HEK293T (cell line): ENCODE results near the gene ZNF512.

Source experiments
- ELF4 ChIP-seq: fragments of 450-650 bp; IDR thresholded peaks from 2 replicates; pipeline ENCODE4 v1.6.1; 2017; ENCODE audit warnings: antibody characterized with exemption
- FOXA1 ChIP-seq: fragments of 450-650 bp; IDR thresholded peaks from 2 replicates; pipeline ENCODE4 v1.6.1; 2016; ENCODE audit warnings: mild to moderate bottlenecking
- FOXM1 ChIP-seq: fragments of 450-650 bp; IDR thresholded peaks from 2 replicates; pipeline ENCODE4 v1.6.1; 2017; ENCODE audit warnings: mild to moderate bottlenecking, borderline replicate concordance
- SP1 ChIP-seq: fragments of 450-650 bp; IDR thresholded peaks from 2 replicates; pipeline ENCODE4 v1.6.1; 2017
- SUZ12 ChIP-seq: fragments of 450-650 bp; IDR thresholded peaks from 2 replicates; pipeline ENCODE4 v1.6.1; 2016; ENCODE audit warnings: mild to moderate bottlenecking
- TF ChIP-seq, protein P1 (sequence below): fragments of 450-650 bp; IDR thresholded peaks from 2 replicates; pipeline ENCODE4 v1.6.1; 2016

DNA sequence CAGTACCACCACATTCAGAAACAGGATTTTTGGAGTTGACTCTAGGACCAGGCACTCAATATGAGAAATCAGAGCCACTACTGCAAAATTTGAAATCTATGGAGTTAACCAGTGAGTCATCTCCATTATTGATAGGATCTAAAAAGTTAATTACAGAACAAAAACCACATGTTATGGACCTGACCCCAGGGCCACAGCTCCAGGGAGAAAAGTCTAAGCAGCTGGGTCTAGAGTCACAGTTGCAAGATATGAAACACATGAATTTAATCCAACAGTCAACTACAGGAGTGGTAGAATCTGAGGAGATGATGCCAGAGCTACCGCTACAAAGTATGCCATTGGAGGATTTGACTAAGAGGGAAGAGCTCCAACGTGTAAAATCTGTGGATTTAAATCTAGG lies 13.4 kb upstream of the ZNF512 start:
- TF ChIP-seq ELF4 (no peak), FOXA1 (no peak), SUZ12 (no peak), FOXM1 (no peak), SP1 (no peak)
- TF ChIP-seq, protein P1, sequence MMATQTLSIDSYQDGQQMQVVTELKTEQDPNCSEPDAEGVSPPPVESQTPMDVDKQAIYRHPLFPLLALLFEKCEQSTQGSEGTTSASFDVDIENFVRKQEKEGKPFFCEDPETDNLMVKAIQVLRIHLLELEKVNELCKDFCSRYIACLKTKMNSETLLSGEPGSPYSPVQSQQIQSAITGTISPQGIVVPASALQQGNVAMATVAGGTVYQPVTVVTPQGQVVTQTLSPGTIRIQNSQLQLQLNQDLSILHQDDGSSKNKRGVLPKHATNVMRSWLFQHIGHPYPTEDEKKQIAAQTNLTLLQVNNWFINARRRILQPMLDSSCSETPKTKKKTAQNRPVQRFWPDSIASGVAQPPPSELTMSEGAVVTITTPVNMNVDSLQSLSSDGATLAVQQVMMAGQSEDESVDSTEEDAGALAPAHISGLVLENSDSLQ, result no peak
